IPS-11a (cell line): ENCODE results near the gene MSH4.
A peak's percentile ranks its signal among the peaks of the same experiment; 100 is the strongest.
"Not testable (repeated sequence)": the region's sequence is repeated elsewhere in the genome, so short reads cannot be mapped to it uniquely, and the experiment has no call there.

Experiments used
- H3K4me3 ChIP-seq: one replicate; pipeline ENCODE4 v1.5.1; 2013; ENCODE audit warnings: low read depth, low read length, control low read depth

The MSH4 gene

GRCh38 chr1:75796376-75797272, at the start of gene MSH4:
MSH4 (plus strand) TSS chr1:75796882; CDS start chr1:75796986, 104 bp downstream.
- H3K4me3 ChIP-seq, result no peak within 1 kb of the TSS

GRCh38 chr1:75757210-75757609, 39.5 kb upstream of the MSH4 start:
- not testable (repeated sequence) for H3K4me3 ChIP-seq

GRCh38 chr1:75758543-75758942, 38.1 kb upstream of the MSH4 start:
- H3K4me3 ChIP-seq, result not testable (repeated sequence)

GRCh38 chr1:75764057-75764655, 32.5 kb upstream of the MSH4 start:
- no peak overlapping the region for H3K4me3 ChIP-seq

GRCh38 chr1:75765697-75766355, 30.9 kb upstream of the MSH4 start:
- H3K4me3 ChIP-seq, result no peak overlapping the region

- no peak overlapping the region for H3K4me3 ChIP-seq
Measured at GRCh38 chr1:75768016-75768415, 28.7 kb upstream of the MSH4 start.

GRCh38 chr1:75770761-75771160, 25.9 kb upstream of the MSH4 start:
- no peak overlapping the region for H3K4me3 ChIP-seq

GRCh38 chr1:75771978-75772377, 24.7 kb upstream of the MSH4 start:
- H3K4me3 ChIP-seq, result no peak overlapping the region

GRCh38 chr1:75777812-75778211, 18.9 kb upstream of the MSH4 start:
- not testable (repeated sequence) for H3K4me3 ChIP-seq

GRCh38 chr1:75778694-75779093, 18.0 kb upstream of the MSH4 start:
- not testable (repeated sequence) for H3K4me3 ChIP-seq

GRCh38 chr1:75780183-75780582, 16.5 kb upstream of the MSH4 start:
- H3K4me3 ChIP-seq, result not testable (repeated sequence)

- H3K4me3 ChIP-seq, result not testable (repeated sequence)
Measured at GRCh38 chr1:75783920-75784319, 12.8 kb upstream of the MSH4 start.

- H3K4me3 ChIP-seq, result peak overlapping the region; percentile 84
Measured at GRCh38 chr1:75785320-75785982, 11.2 kb upstream of the MSH4 start.

GRCh38 chr1:75785983-75786853, 10.5 kb upstream of the MSH4 start, which contains the start of gene RABGGTB:
RABGGTB (plus strand) TSS chr1:75786256; CDS start chr1:75786272, 16 bp downstream.
- peak within 1 kb of the TSS; percentile 84 for H3K4me3 ChIP-seq

GRCh38 chr1:75786901-75787493, 9.7 kb upstream of the MSH4 start:
- peak overlapping the region; percentile 84 for H3K4me3 ChIP-seq

GRCh38 chr1:75787524-75787923, 9.2 kb upstream of the MSH4 start:
- H3K4me3 ChIP-seq, result peak overlapping the region; percentile 84

GRCh38 chr1:75789988-75790387, 6.7 kb upstream of the MSH4 start:
- no peak overlapping the region for H3K4me3 ChIP-seq

- no peak overlapping the region for H3K4me3 ChIP-seq
Measured at GRCh38 chr1:75791022-75791421, 5.7 kb upstream of the MSH4 start.

- H3K4me3 ChIP-seq, result no peak overlapping the region
Measured at GRCh38 chr1:75792091-75792490, 4.6 kb upstream of the MSH4 start.

- H3K4me3 ChIP-seq, result no peak overlapping the region
Measured at GRCh38 chr1:75794382-75794781, 2.3 kb upstream of the MSH4 start.
